ENCODE results near the gene CYTH1.

CYTH1 gene

DNA sequence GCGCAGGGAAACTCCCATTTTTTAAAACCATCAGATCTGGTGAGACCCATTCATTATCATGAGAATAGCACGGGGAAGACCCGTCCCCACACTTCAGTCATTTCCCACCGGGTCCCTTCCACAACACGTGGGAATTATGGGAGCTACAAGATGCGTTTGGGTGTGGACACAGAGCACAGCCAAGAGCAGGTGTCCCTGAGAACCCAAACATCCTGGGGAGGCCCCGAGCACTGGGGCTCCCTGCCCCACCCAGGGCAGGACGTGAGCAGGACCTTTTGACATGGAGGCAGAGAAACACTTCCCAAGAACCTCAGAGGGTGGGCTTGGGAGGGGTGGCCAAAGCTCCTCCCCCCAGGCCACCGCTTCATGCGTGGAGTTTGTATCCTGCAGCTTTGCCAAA is 115.0 kb downstream of the CYTH1 start:
- DNase-seq = no peak

GRCh38 chr17:78665952-78666920 is 115.8 kb downstream of the CYTH1 start:
- DNase-seq = peak; percentile 42

DNA sequence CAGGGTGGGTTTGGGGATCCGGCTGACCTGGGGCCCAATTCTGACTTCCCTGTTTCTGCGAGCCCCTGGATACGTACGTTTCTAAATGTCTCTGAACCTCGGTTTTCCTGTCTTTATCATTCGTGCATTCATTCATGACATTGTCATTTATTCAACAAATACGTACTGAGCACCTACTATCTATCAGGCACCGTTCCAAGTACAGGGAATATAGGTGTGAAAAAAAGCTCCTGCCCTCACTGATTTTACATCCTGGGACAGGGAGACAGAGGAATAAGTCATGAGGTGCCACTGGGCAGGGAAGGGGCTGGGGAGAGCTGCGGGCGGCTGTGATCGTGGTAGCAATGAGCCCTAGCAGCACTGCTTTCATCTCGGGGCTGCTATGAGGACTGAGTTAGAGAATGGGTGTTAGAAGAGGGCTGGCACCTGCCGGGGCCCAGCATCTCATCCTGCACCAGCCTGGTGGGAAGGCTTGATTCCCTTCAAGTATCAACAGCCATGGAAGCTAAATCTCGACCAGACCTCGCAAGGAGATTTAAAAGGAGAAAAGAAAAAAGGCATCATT is 116.6 kb downstream of the CYTH1 start:
- DNase-seq = no peak

DNA sequence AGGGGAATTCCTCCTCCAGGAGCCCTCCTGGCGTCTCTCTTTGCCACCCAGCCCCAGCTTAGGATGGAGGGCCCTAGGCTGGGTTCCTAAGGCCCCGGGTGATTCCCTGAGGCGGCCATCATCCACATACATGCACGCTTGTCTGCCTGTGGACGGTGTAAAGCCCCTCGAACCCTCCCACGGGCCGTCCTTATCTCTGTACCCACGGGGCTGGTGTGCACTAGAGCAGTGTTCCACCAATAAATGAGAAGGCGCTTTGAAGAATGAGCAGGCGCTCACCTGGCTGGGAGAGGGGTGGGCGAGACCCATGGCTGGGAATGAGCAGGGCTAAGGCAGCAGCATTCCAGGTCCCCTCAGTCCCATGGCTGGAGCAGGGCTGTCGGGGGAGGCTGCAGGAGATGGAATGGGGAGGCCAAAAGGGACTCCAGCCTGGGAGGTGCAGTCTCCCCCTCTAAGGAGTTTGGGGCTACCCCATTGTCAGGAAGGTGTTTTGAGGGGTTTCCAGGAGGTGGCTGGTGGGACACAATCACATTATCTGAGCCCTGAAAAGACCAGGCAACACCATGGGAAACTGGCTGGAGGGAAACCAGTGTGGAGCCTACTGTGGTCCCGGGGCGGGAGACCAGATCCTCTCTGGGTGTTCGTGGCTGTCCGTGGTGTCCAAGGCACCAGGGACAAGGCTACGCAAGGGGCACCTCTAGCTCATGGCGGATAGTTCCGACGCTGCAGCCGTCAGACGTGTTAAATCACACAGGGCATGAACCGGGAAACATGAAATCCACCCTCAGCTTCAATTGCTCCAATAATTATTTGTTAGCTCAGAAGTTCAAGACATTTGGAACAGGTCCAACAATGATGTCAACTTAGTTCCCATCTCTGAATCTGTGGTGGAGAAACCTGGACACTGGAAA is 117.3 kb downstream of the CYTH1 start:
- DNase-seq = no peak

- no peak for DNase-seq
Measured at GRCh38 chr17:78661093-78661770, 120.8 kb downstream of the CYTH1 start.

DNA sequence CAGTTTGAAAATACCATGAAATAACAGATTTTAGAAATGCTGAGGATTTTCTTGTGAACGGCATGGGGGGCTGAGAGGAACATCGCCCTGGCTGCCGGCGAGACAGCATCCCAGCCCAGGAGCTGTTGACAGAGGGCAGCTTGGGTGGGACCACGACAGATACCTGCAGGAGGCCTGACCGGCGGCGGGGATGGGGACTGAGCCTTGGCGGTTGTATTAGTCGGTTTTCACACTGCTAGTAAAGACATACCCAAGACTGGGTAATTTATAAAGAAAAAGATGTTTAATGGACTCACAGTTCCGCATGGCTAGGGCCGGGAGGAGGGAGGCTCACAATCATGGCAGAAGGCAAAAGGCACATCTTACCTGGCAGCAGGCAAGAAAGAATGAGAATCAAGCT is 122.5 kb downstream of the CYTH1 start:
- no peak for DNase-seq

GRCh38 chr17:78658281-78658785 is 123.7 kb downstream of the CYTH1 start:
- no peak for DNase-seq

DNA sequence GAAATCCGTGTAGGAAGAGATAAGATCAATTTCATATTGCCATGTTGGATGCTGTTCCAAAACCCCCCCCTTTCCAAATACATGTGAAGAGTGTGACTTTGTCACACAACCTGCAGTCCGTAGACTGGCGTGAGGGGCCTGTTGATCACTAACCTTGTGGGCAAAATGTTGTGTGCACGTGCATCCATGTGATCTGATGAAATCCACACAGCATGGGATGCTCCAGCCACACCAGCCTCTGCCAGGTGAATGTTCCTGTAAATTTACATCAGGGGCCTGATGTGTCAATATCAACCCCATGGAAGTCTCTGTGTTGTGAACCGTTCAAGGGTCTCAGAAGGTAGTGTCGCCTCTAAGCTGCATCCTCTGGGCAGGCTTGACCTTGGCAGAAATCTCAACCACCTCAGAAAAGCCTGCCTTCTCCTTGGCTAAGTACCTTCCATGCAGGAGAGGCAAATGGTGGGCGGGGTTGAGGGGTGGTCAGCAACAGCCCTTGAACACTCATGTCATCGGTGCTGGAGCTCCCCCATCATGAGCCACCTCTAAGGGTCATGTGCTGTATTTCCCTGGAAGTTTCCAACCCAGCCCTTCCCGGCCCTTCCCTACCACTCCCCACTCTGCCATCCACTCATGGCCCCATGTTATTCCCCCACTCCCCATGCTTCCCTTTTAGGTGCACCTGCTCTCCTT is 126.7 kb downstream of the CYTH1 start:
- DNase-seq = no peak

DNA sequence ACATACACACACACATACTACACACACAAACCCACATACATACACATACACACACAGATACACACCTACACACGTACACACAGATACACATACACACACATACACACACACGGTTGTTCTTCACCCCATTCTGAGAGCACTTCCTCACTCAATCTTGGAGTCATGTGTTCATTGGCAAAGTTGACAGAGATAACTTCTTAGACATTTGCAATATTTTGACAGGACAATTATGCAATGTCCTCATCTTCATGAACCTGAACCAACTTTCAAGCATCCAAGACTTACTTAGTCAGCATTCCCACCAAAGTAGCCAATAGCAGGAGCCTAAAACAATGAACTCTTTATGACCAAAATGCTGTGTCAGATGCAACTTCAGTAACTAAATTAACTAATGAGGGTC is 127.7 kb downstream of the CYTH1 start:
- DNase-seq = no peak

DNA sequence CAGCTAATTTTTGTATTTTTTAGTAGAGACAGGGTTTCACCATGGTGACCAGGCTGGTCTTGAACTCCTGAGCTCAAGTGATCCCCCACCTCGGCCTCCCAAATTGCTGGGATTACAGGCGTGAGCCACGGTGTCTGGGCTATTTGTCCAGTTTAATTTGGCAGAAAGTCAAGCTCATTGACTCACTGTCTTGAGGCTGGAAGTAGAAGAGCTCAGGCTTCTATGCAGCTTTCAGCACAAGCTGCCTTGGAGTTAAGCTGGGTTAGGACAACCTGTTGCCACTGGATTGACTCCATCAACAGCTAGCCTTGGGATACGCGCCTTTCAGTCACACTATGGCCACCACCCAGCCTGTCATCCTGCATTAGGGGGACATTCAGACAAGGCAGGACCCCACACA is 128.7 kb downstream of the CYTH1 start:
- DNase-seq = no peak

DNA sequence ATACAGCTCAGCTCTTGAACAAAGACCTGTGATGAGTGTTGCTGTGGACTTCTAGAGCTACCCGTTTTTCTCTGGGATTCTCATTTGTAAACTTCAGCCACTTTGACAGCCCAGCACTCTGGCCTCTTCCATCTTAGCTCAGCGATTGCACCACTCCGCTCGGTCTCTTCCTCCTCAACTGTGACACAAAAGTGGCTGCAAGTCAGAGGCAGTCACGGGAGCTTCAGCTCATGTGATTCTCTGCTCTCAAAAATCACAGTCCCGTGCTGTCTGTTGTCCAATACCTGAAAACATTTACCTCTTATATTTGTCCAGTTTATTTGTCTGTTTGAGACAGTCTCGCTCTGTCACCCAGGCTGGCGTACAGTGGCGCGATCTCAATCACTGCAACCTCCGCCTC is 129.2 kb downstream of the CYTH1 start:
- DNase-seq = no peak

DNA sequence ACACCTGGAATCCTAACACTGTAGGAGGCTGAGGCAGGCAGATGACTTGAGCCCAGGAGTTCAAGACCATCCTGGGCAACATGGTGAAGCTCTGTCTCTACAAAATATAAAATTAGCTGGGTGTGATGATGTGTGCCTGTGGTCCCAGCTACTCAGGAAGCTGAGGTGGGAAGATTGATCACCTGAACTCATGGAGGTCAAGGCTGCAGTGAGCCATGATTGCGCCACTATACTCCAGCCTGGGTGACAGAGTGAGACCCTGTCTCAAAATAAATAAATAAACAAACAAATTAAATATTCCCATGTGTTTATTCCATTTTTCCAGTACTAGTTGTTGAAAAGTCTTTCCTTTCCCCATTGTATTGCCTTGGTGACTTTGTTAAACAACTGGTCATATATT is 130.0 kb downstream of the CYTH1 start:
- DNase-seq = no peak

GRCh38 chr17:78651554-78651953 is 130.5 kb downstream of the CYTH1 start:
- no peak for DNase-seq

- no peak for DNase-seq
Measured at GRCh38 chr17:78650093-78650715, 131.9 kb downstream of the CYTH1 start.

- no peak for DNase-seq
Measured at GRCh38 chr17:78648293-78648692, 133.8 kb downstream of the CYTH1 start.

GRCh38 chr17:78647032-78647431 is 135.0 kb downstream of the CYTH1 start:
- no peak for DNase-seq

DNA sequence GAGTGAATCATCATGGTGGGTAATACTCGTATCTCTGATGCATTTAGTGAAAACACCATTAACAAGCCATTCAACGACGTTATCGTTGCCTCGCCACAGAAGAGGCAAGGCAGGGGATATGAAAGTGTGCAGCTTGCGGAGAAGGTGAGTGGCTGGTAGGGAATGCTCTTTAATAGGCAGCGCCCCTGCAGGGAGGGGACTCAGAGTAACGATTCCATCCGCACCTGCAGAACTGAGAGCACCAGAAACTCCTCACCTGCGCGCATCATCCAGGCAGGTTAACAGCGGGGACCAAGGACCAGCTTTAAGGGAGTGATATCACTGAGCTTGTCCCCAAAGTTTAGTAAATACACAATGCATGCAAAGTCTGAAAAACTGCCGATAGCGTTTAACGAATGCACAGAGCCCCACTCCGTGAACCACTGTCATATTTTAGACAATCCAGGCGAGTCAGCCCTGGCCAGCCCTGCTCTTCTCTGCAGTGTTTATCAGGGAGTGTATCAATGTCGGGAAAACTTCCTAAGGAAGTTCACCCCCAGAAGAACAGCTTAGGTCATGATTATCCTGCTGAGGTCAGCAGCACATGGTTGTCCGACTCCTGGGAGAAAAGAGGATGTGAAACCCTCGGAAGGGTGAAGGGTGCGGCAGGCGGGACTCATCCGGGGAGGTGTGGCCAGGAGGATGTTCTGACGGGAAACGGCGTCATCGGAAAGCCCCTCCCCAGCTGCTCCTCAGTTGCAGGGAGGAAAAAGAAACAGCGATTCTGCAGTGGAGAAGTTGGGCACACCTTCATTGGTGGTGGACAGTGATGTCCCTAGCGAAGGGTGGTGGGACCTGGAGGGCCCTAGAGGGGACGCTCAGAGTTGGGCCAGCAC is 136.4 kb downstream of the CYTH1 start:
- peak; percentile 66 for DNase-seq

- no peak for DNase-seq
Measured at GRCh38 chr17:78644931-78645351, 137.1 kb downstream of the CYTH1 start.

- no peak for DNase-seq
Measured at GRCh38 chr17:78644224-78644623, 137.8 kb downstream of the CYTH1 start.

DNA sequence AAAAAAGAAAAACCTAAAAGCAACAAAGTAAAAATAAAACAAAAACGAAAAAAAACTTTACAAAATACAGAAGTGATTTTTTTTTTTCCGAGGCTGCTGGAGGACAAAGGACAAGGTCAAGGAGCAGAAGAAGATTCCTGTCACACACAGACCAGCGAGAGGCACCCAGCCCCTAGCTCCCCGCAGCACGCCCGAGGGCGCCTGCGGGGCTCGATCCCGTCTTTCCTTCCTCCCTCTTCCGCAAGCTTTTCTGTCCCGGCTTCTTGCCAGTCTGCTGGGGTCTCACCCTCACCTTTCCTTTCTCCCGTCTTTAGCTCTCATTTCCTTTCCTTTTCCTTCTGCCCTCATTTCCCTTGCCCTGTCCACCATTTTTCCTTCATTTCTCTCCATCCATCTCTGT is 138.7 kb downstream of the CYTH1 start:
- no peak for DNase-seq

Data from activated naive CD4-positive, alpha-beta T cell treated with Interleukin-2 at 50 U/mL for 16 hours (primary cell).